ENCODE data around the gene ABHD12.

The ABHD12 gene

GRCh38 chr20:25303292-25304024 lies 87.2 kb downstream of the ABHD12 start:
- DNase-seq: no peak

- DNase-seq: no peak
Observed at GRCh38 chr20:25302596-25302995, 88.0 kb downstream of the ABHD12 start.

GRCh38 chr20:25301357-25301920 lies 89.2 kb downstream of the ABHD12 start:
- no peak for DNase-seq

GRCh38 chr20:25300496-25301170 lies 90.0 kb downstream of the ABHD12 start:
- no peak for DNase-seq

- no peak for DNase-seq
Observed at GRCh38 chr20:25299806-25300205, 90.8 kb downstream of the ABHD12 start.

GRCh38 chr20:25297141-25297905 lies 93.3 kb downstream of the ABHD12 start:
- no peak for DNase-seq

- no peak for DNase-seq
Observed at GRCh38 chr20:25296094-25297093, 94.2 kb downstream of the ABHD12 start.

GRCh38 chr20:25295386-25296093 lies 95.1 kb downstream of the ABHD12 start:
- no peak for DNase-seq

- DNase-seq: no peak
Observed at GRCh38 chr20:25294459-25295385, 95.9 kb downstream of the ABHD12 start.

GRCh38 chr20:25293910-25294458 lies 96.7 kb downstream of the ABHD12 start:
- DNase-seq: no peak

GRCh38 chr20:25293507-25293906 lies 97.1 kb downstream of the ABHD12 start:
- DNase-seq: no peak

GRCh38 chr20:25292176-25292891 lies 98.3 kb downstream of the ABHD12 start:
- DNase-seq: no peak

- no peak for DNase-seq
Observed at GRCh38 chr20:25291432-25292133, 99.1 kb downstream of the ABHD12 start.

GRCh38 chr20:25290646-25291431 lies 99.8 kb downstream of the ABHD12 start:
- no peak for DNase-seq

- no peak for DNase-seq
Observed at GRCh38 chr20:25289886-25290597, 100.6 kb downstream of the ABHD12 start.

- no peak for DNase-seq
Observed at GRCh38 chr20:25288291-25289181, 102.1 kb downstream of the ABHD12 start.
